SK-N-SH (cell line): ENCODE measurements around the gene TRABD2A. TPM values are rescaled to one million over a fixed set of nuclear protein-coding genes. Genes with fewer than 3 reads are reported as not detected.

Source experiments
- CTCF ChIA-PET: fragments of 300-600, 350-600 bp; formaldehyde crosslinking; extraction: SDS; loops from one replicate; lab custom pipeline; 2021; lab: Yijun Ruan, JAX
- POLR2A ChIA-PET: fragments of 350-600 bp; sonication (Branson Sonifier 250); formaldehyde crosslinking; extraction: SDS; loops from one replicate; lab custom pipeline; 2020; ENCODE audit warnings: antibody characterized with exemption, inconsistent platforms; lab: Yijun Ruan, JAX
- DNase-seq: peaks from one replicate; pipeline ENCODE4 v3.0.0; 2012
- H2AFZ ChIP-seq: fragments of 200-600 bp; sonication (generic); 2 replicates; pipeline ENCODE4 v1.8.1; 2016; ENCODE audit warnings: antibody characterized with exemption, mild to moderate bottlenecking, low read depth
- H3F3A ChIP-seq: fragments of 200-600 bp; sonication (generic); replicated peaks from 2 replicates; pipeline ENCODE3; 2016; ENCODE audit warnings: antibody characterized with exemption, mild to moderate bottlenecking; ENCODE audit not compliant: insufficient read depth
- H3K27ac ChIP-seq, 2 experiments: fragments of 200-500 bp in 1 of 2; fragments of 200-600 bp in 1 of 2; sonication (Bioruptor generic) in 1 of 2; sonication (generic), shearing (Covaris generic) in 1 of 2; 2 replicates each; pipeline versions ENCODE4 v1.5.1 to v1.6.1; 2014 to 2016; ENCODE audit warnings: low read depth in 2 of 2, inconsistent platforms in 1 of 2, low read length in 1 of 2, mild to moderate bottlenecking in 1 of 2, mixed read lengths in 1 of 2
- H3K27me3 ChIP-seq: fragments of 200-600 bp; sonication (generic), shearing (Covaris generic); 2 replicates; pipeline ENCODE4 v1.6.1; 2016; ENCODE audit warnings: mixed run types; ENCODE audit not compliant: insufficient read depth
- H3K36me3 ChIP-seq, 2 experiments: fragments of 200-500 bp in 1 of 2; fragments of 200-600 bp in 1 of 2; sonication (Bioruptor generic) in 1 of 2; sonication (generic) in 1 of 2; replicated peaks in 1 of 2; 2 replicates each; pipeline versions ENCODE3 to v1.5.1; 2014 to 2016; ENCODE audit warnings: low read length in 1 of 2, mild to moderate bottlenecking in 1 of 2; ENCODE audit not compliant: insufficient read depth in 2 of 2, control insufficient read depth in 1 of 2
- H3K4me1 ChIP-seq, 2 experiments: fragments of 200-500 bp in 1 of 2; fragments of 200-600 bp in 1 of 2; sonication (Bioruptor generic) in 1 of 2; sonication (generic), shearing (Covaris generic) in 1 of 2; 2 replicates each; pipeline versions ENCODE4 v1.5.1 to v1.6.1; 2014 to 2016; ENCODE audit warnings: low read depth in 1 of 2, low read length in 1 of 2, mixed run types in 1 of 2; ENCODE audit not compliant: insufficient read depth in 2 of 2, control insufficient read depth in 1 of 2
- H3K4me2 ChIP-seq: fragments of 200-600 bp; sonication (generic), shearing (Covaris generic); 2 replicates; pipeline ENCODE4 v1.6.1; 2017; ENCODE audit warnings: mixed run types
- H3K4me3 ChIP-seq, 2 experiments: fragments of 200-500 bp in 1 of 2; fragments of 200-600 bp in 1 of 2; sonication (Bioruptor generic) in 1 of 2; sonication (generic), shearing (Covaris generic) in 1 of 2; 2 replicates each; pipeline versions ENCODE4 v1.5.1 to v1.8.1; 2014 to 2016; ENCODE audit warnings: low read depth in 2 of 2, inconsistent platforms in 1 of 2, low read length in 1 of 2, mild to moderate bottlenecking in 1 of 2, mixed read lengths in 1 of 2, moderate library complexity in 1 of 2
- H3K79me2 ChIP-seq: fragments of 200-600 bp; sonication (generic); 2 replicates; pipeline ENCODE4 v1.8.1; 2017; ENCODE audit warnings: mild to moderate bottlenecking; ENCODE audit not compliant: insufficient read depth
- H3K9ac ChIP-seq: fragments of 200-600 bp; sonication (generic); 2 replicates; pipeline ENCODE4 v1.6.1; 2017; ENCODE audit warnings: mixed run types
- H3K9me2 ChIP-seq: fragments of 200-600 bp; sonication (generic); 2 replicates; pipeline ENCODE4 v1.6.1; 2017; ENCODE audit warnings: mixed run types
- H3K9me3 ChIP-seq: fragments of 200-600 bp; sonication (generic); 2 replicates; pipeline ENCODE4 v1.6.1; 2017; ENCODE audit warnings: mixed run types, mild to moderate bottlenecking, moderate library complexity
- H4K20me1 ChIP-seq: fragments of 200-600 bp; sonication (generic); 2 replicates; pipeline ENCODE4 v1.6.1; 2017; ENCODE audit warnings: mild to moderate bottlenecking, mixed run types; ENCODE audit not compliant: insufficient read depth
- CHD2 ChIP-seq: fragments of 150-350 bp; IDR thresholded peaks from 2 replicates; pipeline ENCODE4 v1.6.1; 2018; ENCODE audit warnings: low read length; ENCODE audit not compliant: partially characterized antibody
- ELF1 ChIP-seq: IDR thresholded peaks from 2 replicates; pipeline ENCODE4 v1.4.0; 2012
- EP300 ChIP-seq, 2 experiments: IDR thresholded peaks; 2 replicates each; pipeline versions ENCODE4 v1.4.0 to v1.6.1; 2012; ENCODE audit warnings: borderline replicate concordance in 1 of 2, low read depth in 1 of 2, low read length in 1 of 2
- EZH2phosphoT487 ChIP-seq: fragments of 200-600 bp; sonication (generic); IDR thresholded peaks from 2 replicates; pipeline ENCODE4 v1.6.1; 2017; ENCODE audit warnings: low read depth, mixed run types, mild to moderate bottlenecking, antibody characterized with exemption, moderate library complexity, borderline replicate concordance
- GABPA ChIP-seq: IDR thresholded peaks from 2 replicates; pipeline ENCODE4 v1.4.0; 2012; ENCODE audit warnings: low read depth, mild to moderate bottlenecking
- GATA2 ChIP-seq: sonication (generic); formaldehyde crosslinking; IDR thresholded peaks from 2 replicates; pipeline ENCODE4 v1.5.0; 2020; ENCODE audit warnings: mild to moderate bottlenecking, missing genetic modification reagents
- JUND ChIP-seq: IDR thresholded peaks from 2 replicates; pipeline ENCODE4 v1.4.0; 2012
- NFIC ChIP-seq: IDR thresholded peaks from 2 replicates; pipeline ENCODE4 v1.4.0; 2012; ENCODE audit warnings: borderline replicate concordance
- NRF1 ChIP-seq: IDR thresholded peaks from 2 replicates; pipeline ENCODE4 v1.6.1; 2012; ENCODE audit warnings: low read depth, mild to moderate bottlenecking, low read length
- RAD21 ChIP-seq: IDR thresholded peaks from 2 replicates; pipeline ENCODE4 v1.6.1; 2012; ENCODE audit warnings: mild to moderate bottlenecking, low read length
- RCOR1 ChIP-seq: fragments of 150-350 bp; IDR thresholded peaks from 2 replicates; pipeline ENCODE4 v1.6.1; 2017; ENCODE audit warnings: antibody characterized with exemption, low read length
- RFX5 ChIP-seq: IDR thresholded peaks from 2 replicates; pipeline ENCODE4 v1.6.1; 2012; ENCODE audit warnings: mild to moderate bottlenecking, improper control_type of control experiment, low read length
- RXRA ChIP-seq: IDR thresholded peaks from 2 replicates; pipeline ENCODE4 v1.4.0; 2012; ENCODE audit warnings: low read depth, mild to moderate bottlenecking, borderline replicate concordance
- SMC3 ChIP-seq: IDR thresholded peaks from 2 replicates; pipeline ENCODE4 v1.6.1; 2012; ENCODE audit warnings: low read depth, low read length, improper control_type of control experiment
- TCF12 ChIP-seq: IDR thresholded peaks from 2 replicates; pipeline ENCODE4 v1.4.0; 2012
- YY1 ChIP-seq: IDR thresholded peaks from 2 replicates; pipeline ENCODE4 v1.4.0; 2012; ENCODE audit warnings: low read depth, mild to moderate bottlenecking
- WGBS: methylation state at CpG from one replicate; pipeline ENCODE4 v1.1.6; 2017; ENCODE audit warnings: low lambda C conversion rate; 5-methylcytosine and 5-hydroxymethylcytosine counted together
- polyA plus RNA-seq, 3 experiments: library from polyadenylated mRNA; depleted of rRNA; stranded (reverse); fragments of >200 nt; gene quantifications; 2 replicates each; pipeline ENCODE4 v1.2.3, GENCODE V29; 2012
- TF ChIP-seq, protein P1 (sequence below): fragments of 150-350 bp; IDR thresholded peaks from 2 replicates; pipeline ENCODE4 v1.6.1; 2016; ENCODE audit warnings: mild to moderate bottlenecking, low read depth, low read length
- TF ChIP-seq, protein P2 (sequence below): fragments of 150-350 bp; IDR thresholded peaks from 2 replicates; pipeline ENCODE4 v1.6.1; 2017; ENCODE audit warnings: antibody characterized with exemption, low read length, low read depth, borderline replicate concordance
- TF ChIP-seq, protein P3 (sequence below): IDR thresholded peaks from 2 replicates; pipeline ENCODE4 v1.6.1; 2012; ENCODE audit warnings: mild to moderate bottlenecking, low read depth, low read length, moderate library complexity

TRABD2A gene
- polyA plus RNA-seq, 1 of the 3 experiments (the other 2 are of a cell fraction), result 3.0 TPM

DNA sequence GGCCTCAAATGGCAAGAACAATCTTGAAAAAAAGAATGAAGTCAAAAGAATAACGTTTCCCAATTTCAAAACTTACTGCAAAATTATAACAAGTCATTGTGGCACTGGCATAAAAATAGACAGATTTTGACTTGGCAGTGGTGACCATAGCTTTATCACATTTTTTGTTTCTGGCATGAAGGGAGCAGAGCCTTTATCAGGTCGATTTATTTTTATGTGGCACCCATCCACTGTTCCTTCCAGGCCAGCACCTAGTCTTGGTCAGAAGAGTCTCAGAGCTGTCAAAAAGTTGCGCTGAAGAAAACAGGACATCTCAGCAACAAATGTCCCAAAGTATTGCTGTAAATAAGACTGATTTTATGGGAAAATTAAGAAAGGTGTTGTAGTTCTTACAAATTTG lies 92.4 kb downstream of the TRABD2A start:
- H3K27ac ChIP-seq, result no peak overlapping the region
- H2AFZ ChIP-seq, result no peak overlapping the region
- H3K9me2 ChIP-seq, result no peaks in the 10 kb centered on the region
- 20% methylated on average over 3 of the region's 3 CpGs for WGBS
- H4K20me1 ChIP-seq, result no peaks in the 10 kb centered on the region
- H3K36me3 ChIP-seq, result no peaks in the 10 kb centered on the region
- POLR2A ChIA-PET, result no interaction called here
- no peak overlapping the region for H3K4me2 ChIP-seq
- CTCF ChIA-PET, result interaction anchor here (0.6 kb wide), 1 partner anchor 378 kb away, joined by 3 read pairs; no protein-coding TSS in a partner anchor
- no peak overlapping the region for H3K4me3 ChIP-seq
- H3K9ac ChIP-seq, result no peak overlapping the region
- H3K4me1 ChIP-seq, result no peaks in the 10 kb centered on the region
- no peaks in the 10 kb centered on the region for H3K9me3 ChIP-seq
- TF ChIP-seq RXRA (no peak), ELF1 (no peak), EZH2phosphoT487 (no peak), YY1 (no peak)
- TF ChIP-seq, protein P1, sequence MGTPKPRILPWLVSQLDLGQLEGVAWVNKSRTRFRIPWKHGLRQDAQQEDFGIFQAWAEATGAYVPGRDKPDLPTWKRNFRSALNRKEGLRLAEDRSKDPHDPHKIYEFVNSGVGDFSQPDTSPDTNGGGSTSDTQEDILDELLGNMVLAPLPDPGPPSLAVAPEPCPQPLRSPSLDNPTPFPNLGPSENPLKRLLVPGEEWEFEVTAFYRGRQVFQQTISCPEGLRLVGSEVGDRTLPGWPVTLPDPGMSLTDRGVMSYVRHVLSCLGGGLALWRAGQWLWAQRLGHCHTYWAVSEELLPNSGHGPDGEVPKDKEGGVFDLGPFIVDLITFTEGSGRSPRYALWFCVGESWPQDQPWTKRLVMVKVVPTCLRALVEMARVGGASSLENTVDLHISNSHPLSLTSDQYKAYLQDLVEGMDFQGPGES, result no peak
- H3K79me2 ChIP-seq, result no peaks in the 10 kb centered on the region
- DNase-seq, result no peak
- no peaks in the 10 kb centered on the region for H3F3A ChIP-seq
- no peaks in the 10 kb centered on the region for H3K27me3 ChIP-seq

DNA sequence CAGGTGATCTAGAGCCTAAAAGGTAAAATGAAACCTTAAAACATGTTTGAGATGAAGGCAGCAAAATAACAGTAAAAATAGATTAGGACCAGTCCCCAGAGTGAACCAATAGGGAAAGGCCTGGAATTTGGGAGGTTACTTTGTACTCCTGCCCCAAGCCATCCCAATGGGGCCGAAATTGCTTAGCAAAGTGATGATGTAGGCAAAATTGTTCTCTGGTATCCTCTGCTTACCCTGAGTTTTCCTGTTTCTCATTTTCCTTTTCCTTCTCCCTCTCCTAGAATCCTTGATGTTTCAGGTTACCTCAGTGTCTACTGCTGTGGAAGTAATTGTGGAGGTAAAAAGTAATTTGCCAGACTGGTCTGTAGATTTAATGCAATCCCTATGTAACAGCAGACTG lies 92.9 kb downstream of the TRABD2A start:
- CTCF ChIA-PET, result interaction anchor here (0.6 kb wide), 1 partner anchor 378 kb away, joined by 3 read pairs; no protein-coding TSS in a partner anchor
- H3K36me3 ChIP-seq, result no peaks in the 10 kb centered on the region
- no peaks in the 10 kb centered on the region for H3K27me3 ChIP-seq
- no peak overlapping the region for H3K9ac ChIP-seq
- H3K79me2 ChIP-seq, result no peaks in the 10 kb centered on the region
- no peak overlapping the region for H2AFZ ChIP-seq
- H3K9me3 ChIP-seq, result no peaks in the 10 kb centered on the region
- 0% methylated on average over 1 of the region's 1 CpG for WGBS
- POLR2A ChIA-PET, result no interaction called here
- H3K4me2 ChIP-seq, result no peak overlapping the region
- no peak overlapping the region for H3K27ac ChIP-seq
- DNase-seq, result no peak
- no peaks in the 10 kb centered on the region for H3K4me1 ChIP-seq
- no peak overlapping the region for H3K4me3 ChIP-seq
- no peaks in the 10 kb centered on the region for H3F3A ChIP-seq
- no peaks in the 10 kb centered on the region for H4K20me1 ChIP-seq
- no peaks in the 10 kb centered on the region for H3K9me2 ChIP-seq
- TF ChIP-seq EP300 (IDR thresholded peaks at IDR 0.05; ENCODE audit: borderline replicate concordance in 1 of 2, low read depth in 1 of 2, low read length in 1 of 2), result no peak
- no peak for TF ChIP-seq RAD21
- no peak for TF ChIP-seq GATA2 (CRISPR knock-in tag)
- no peak for TF ChIP-seq NRF1
- no peak for TF ChIP-seq RCOR1
- TF ChIP-seq, protein P2, sequence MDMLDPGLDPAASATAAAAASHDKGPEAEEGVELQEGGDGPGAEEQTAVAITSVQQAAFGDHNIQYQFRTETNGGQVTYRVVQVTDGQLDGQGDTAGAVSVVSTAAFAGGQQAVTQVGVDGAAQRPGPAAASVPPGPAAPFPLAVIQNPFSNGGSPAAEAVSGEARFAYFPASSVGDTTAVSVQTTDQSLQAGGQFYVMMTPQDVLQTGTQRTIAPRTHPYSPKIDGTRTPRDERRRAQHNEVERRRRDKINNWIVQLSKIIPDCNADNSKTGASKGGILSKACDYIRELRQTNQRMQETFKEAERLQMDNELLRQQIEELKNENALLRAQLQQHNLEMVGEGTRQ, result no peak
- no peak for TF ChIP-seq RFX5
- no peak for TF ChIP-seq CHD2
- TF ChIP-seq, protein P3, sequence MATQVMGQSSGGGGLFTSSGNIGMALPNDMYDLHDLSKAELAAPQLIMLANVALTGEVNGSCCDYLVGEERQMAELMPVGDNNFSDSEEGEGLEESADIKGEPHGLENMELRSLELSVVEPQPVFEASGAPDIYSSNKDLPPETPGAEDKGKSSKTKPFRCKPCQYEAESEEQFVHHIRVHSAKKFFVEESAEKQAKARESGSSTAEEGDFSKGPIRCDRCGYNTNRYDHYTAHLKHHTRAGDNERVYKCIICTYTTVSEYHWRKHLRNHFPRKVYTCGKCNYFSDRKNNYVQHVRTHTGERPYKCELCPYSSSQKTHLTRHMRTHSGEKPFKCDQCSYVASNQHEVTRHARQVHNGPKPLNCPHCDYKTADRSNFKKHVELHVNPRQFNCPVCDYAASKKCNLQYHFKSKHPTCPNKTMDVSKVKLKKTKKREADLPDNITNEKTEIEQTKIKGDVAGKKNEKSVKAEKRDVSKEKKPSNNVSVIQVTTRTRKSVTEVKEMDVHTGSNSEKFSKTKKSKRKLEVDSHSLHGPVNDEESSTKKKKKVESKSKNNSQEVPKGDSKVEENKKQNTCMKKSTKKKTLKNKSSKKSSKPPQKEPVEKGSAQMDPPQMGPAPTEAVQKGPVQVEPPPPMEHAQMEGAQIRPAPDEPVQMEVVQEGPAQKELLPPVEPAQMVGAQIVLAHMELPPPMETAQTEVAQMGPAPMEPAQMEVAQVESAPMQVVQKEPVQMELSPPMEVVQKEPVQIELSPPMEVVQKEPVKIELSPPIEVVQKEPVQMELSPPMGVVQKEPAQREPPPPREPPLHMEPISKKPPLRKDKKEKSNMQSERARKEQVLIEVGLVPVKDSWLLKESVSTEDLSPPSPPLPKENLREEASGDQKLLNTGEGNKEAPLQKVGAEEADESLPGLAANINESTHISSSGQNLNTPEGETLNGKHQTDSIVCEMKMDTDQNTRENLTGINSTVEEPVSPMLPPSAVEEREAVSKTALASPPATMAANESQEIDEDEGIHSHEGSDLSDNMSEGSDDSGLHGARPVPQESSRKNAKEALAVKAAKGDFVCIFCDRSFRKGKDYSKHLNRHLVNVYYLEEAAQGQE, result no peak
- no peak for TF ChIP-seq NFIC
- TF ChIP-seq JUND, result no peak
- TF ChIP-seq TCF12, result no peak
- no peak for TF ChIP-seq SMC3
- TF ChIP-seq GABPA, result no peak
